GM10248 (cell line): ENCODE data around the gene TTC24.

ENCODE experiments used
- CTCF ChIA-PET: fragments of 300-600 bp; sonication (Branson Sonifier 250); formaldehyde crosslinking; extraction: SDS; loops from one replicate; lab custom pipeline; 2021; ENCODE audit warnings: antibody characterized with exemption; lab: Yijun Ruan, JAX
- POLR2A ChIA-PET: fragments of 350-650 bp; sonication (Branson Sonifier 250); formaldehyde crosslinking; extraction: SDS; loops from one replicate; lab custom pipeline; 2020; ENCODE audit warnings: antibody characterized with exemption; lab: Yijun Ruan, JAX
- DNase-seq: peaks from one replicate; pipeline ENCODE4 v3.0.0; 2012; ENCODE audit errors: extremely low spot score
- TF ChIP-seq, protein P1 (sequence below): IDR thresholded peaks from 2 replicates; pipeline ENCODE4 v1.5.1; 2012; ENCODE audit warnings: mild to moderate bottlenecking, low read depth; ENCODE audit errors: extremely low read depth, missing control alignments, control extremely low read depth

The TTC24 gene

DNA sequence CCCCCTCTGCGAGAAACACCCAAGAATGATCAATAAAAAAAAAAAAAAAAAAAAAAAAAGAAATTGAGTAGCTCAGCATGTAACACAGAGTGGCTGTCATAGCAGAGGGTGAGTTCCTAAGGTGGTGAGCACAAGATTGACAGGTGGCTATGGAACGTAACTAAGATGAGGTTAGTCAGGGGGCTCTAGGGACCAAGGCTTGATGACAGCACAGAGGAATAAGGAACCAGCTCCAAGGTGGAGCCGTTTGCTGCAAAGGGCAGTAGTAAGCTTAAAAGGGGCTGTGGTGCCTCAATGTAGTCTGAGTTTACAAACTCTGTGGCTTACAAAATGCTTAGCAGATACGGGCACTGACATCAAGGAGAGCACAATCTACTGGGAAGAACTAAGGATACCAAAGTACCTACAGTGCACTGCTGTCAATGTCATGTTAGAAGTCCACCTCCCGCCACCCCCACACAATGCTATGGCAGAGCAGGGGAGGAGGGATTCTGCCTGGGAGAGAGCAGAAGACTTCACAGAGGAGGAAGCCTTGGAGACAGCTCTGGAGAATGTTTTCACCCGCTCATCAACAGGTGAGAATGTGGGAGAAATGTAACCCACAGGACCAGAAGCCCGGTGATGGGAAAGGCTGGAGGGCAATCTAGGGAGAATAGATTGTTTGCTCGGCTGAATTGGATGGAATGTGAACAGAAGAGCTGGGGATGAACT is 20.3 kb upstream of the TTC24 start:
- TF ChIP-seq, protein P1, sequence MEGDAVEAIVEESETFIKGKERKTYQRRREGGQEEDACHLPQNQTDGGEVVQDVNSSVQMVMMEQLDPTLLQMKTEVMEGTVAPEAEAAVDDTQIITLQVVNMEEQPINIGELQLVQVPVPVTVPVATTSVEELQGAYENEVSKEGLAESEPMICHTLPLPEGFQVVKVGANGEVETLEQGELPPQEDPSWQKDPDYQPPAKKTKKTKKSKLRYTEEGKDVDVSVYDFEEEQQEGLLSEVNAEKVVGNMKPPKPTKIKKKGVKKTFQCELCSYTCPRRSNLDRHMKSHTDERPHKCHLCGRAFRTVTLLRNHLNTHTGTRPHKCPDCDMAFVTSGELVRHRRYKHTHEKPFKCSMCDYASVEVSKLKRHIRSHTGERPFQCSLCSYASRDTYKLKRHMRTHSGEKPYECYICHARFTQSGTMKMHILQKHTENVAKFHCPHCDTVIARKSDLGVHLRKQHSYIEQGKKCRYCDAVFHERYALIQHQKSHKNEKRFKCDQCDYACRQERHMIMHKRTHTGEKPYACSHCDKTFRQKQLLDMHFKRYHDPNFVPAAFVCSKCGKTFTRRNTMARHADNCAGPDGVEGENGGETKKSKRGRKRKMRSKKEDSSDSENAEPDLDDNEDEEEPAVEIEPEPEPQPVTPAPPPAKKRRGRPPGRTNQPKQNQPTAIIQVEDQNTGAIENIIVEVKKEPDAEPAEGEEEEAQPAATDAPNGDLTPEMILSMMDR: no peak
- POLR2A ChIA-PET: no interaction called here
- no peak for DNase-seq
- CTCF ChIA-PET: interaction anchor here (1.2 kb wide), 1 partner anchor 32 kb away, joined by 3 read pairs; no protein-coding TSS in a partner anchor

DNA sequence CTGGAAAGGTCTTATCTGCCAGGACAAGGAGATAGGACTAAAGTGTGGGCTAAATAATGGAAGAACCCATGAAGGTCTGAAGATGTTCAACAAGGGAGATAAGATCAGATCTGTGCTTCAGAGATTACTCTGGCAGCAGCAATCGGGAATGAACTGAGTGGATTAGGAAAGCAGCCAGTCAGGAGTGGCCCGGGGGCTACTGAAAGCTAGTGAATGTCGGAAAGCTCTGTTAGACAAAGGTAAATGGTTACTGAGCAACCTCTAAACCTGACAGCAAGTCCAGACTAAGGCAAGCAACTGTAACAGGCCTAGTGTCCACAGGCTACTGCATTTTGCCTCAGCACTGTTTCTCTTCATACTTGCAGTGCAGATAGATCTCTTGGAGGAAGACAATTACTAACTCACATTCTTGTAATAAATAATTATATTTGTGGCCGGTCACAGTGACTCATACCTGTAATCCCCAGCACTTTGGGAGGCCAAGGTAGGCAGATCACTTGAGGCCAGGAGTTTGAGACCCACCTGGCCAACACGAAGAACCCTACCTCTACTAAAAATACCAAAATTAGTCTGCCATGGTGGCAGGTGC is 19.6 kb upstream of the TTC24 start:
- ChIA-PET POLR2A (no interaction called here), CTCF (interaction anchor here (1.2 kb wide), 1 partner anchor 32 kb away, joined by 3 read pairs; no protein-coding TSS in a partner anchor)
- TF ChIP-seq, protein P1: no peak
- no peak for DNase-seq

DNA sequence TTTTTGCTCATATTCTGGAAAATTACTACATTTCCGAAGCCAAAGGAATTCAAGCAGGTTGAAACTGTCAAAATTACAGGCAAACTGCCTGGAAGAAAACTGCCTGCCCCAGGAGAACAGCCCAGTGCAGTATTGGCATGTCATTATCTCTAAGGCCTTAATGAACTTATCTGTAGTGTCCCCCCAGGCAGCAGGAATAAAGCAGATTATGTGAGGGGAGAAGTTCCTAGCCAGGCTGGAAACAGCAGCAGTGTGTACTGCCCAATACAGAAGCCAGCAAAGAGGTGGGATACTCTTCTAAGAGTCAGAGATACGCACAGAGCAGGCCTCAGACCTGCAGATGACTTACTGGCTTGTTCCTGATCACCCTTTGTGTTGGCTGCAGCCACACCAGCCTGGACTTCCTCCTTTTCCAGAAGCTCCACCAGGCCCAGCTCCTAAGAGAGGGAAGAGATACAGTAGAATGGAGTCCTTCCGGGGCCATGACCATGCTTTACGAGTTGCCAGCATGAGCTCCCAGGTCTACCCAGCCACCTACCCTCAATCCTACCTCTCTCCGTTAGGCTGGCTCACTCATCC is 18.8 kb upstream of the TTC24 start:
- no peak for DNase-seq
- POLR2A ChIA-PET: no interaction called here
- TF ChIP-seq, protein P1: no peak
- CTCF ChIA-PET: interaction anchor here (1.3 to 1.4 kb wide), 2 partner anchors 20 to 35 kb away, joined by 3 read pairs; no protein-coding TSS in a partner anchor

DNA sequence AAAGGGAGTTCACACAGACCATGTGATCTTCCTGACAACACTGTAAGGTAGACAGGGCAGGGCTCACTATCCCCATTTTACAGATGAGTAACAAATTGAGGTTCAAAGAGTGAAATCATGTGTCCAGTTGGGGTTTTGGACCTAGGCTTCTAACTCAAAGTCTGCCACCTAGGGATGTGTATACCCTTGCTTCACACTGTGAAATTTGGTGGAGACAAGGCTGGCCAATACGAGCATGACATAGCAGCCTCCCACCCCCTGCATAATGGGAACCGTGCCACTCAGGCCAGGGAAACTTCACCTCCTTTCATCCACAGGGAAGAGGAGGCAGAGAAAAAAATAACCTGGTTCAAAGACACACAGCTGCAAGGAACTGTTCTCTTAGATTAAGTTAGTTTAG is 14.0 kb upstream of the TTC24 start:
- DNase-seq: no peak
- TF ChIP-seq, protein P1: no peak
- CTCF ChIA-PET: interaction anchor here (1.0 to 2.3 kb wide), 4 partner anchors 9 to 180 kb away, joined by 3 to 5 read pairs (median 4); no protein-coding TSS in a partner anchor
- POLR2A ChIA-PET: no interaction called here

DNA sequence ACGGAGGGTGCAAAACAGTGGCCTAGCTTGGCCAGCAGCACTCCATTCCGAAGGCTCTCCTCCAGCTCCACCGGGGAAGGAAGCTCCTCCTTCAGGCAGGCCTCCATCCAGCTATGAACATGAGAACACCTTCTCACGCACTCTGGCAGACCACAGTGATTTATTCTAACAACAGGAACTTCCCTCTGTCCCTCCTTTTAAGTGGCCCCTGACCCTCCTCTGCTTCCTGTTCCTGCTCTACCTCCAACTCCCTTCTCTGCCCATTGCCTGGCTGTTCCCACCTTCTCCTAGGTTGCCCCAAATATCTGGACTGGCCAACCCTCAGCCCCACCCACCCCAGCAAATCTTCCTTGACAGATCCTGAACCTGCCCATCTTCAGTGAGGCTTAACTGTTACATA is 13.1 kb upstream of the TTC24 start:
- POLR2A ChIA-PET: no interaction called here
- CTCF ChIA-PET: interaction anchor here (1.1 to 2.3 kb wide), 5 partner anchors 13 to 181 kb away, joined by 3 to 5 read pairs (median 4); partner anchors contain the start of gene TTC24
- no peak for DNase-seq
- TF ChIP-seq, protein P1: no peak

DNA sequence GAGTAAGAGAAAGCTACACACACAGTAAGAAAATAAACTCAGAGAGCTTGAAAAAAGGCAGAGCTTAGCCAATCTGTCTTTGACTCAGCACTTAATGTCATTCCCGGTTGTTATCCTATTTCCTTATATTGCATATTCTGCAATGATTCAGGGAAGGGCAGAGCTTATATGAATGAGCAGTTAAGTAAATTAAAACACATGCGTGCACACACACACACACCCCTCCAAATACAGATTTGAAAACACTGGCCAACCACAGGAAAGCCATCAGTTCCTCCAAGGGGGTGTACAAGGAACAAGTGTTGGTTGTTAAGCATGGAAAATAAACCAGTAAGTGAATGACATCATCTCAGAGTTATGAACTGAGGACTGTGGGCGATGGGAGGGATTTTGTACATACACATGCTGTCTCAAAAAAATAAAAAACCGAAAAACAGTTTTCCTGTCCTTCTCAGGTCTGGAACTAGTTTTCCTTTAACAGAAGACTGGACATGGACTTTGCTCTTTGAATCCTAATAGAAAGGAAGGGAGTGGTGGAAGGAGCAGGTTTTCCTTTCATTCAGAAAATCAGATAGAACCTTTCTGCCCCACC is 8.2 kb upstream of the TTC24 start:
- ChIA-PET POLR2A (no interaction called here), CTCF (interaction anchor here (0.7 to 1.5 kb wide), 12 partner anchors 15 to 135 kb away, joined by 3 to 4 read pairs (median 3); partner anchors contain the start of genes CRABP2 and GPATCH4)
- TF ChIP-seq, protein P1: no peak
- DNase-seq: no peak
